Measurements from ENCODE around the gene GRK5.

- TF ChIP-seq CTCF (IDR thresholded peaks at IDR 0.05; ENCODE audit: low read depth, low read length, poor library complexity, severe bottlenecking), result no peak
- no peak for TF ChIP-seq EZH2phosphoT487 (IDR thresholded peaks at IDR 0.05; ENCODE audit: borderline replicate concordance, low read length)
Measured at GRCh38 chr10:119359025-119359424, 151.7 kb downstream of the GRK5 start.
